HG03025 (cell line): ENCODE measurements around the gene BSN.
A peak's percentile ranks its signal among the peaks of the same experiment; 100 is the strongest.

Source experiments
- ATAC-seq: cut with Tn5 transposase; IDR thresholded peaks from one replicate; pipeline ENCODE4 v1.9.1; 2021; ENCODE audit warnings: mild to moderate bottlenecking, moderate library complexity; ENCODE audit not compliant: unreplicated experiment, low FRiP score

The BSN gene

GRCh38 chr3:49711489-49711888 lies 157.2 kb downstream of the BSN start:
- no peak for ATAC-seq

DNA sequence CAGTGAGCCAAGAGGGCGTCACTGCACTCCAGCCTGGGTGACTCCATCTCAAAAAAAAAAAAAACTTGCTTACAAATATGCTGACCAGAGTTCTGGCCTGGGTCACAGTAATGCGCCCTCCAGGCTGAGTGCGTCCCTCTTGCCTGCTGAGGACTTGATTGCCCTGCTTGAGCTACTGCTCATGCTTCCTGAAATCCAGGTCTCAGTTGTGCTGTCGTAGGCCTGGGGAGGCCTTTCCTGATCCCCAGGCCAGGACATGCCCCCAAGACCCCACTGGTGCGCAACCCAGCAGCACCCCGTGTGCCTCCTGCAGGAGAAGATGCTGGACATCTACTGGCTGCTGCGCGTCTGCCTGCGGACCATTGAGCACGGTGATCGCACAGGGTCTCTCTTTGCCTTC lies 157.9 kb downstream of the BSN start:
- ATAC-seq = no peak

- no peak for ATAC-seq
Observed at GRCh38 chr3:49712631-49713317, 158.5 kb downstream of the BSN start.

DNA sequence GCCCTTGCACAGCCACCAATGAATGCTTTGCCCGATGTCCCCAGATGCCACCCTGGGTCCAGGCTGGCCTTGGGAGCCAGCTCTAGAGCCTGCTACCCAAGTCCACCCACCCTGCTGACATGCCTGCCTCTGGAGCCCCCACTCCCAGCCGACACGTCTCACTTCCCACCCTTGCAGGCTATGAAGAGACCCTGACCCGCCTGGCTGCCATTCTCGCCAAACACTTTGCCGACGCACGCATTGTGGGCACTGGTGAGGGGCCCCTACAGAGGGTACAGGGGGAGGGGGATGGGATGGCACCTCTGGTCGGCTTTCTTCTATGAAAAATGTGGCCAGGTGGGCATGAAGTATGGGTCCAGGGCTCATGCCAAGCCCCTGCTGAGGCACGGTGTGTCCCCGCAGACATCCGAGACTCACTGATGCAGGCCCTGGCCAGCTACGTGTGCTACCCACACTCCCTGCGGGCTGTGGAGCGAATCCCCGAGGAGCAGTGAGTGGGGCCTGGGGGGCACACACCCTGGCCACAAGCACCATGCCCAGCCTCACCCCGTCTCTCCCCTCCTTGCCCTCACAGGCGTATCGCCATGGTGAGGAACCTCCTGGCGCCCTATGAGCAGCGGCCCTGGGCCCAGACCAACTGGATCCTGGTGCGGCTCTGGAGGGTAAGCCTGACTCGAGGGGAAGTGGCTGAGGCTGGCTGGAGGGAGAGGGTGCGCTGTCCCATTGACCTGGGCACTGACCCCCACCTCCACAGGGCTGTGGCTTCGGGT lies 159.2 kb downstream of the BSN start:
- no peak for ATAC-seq

DNA sequence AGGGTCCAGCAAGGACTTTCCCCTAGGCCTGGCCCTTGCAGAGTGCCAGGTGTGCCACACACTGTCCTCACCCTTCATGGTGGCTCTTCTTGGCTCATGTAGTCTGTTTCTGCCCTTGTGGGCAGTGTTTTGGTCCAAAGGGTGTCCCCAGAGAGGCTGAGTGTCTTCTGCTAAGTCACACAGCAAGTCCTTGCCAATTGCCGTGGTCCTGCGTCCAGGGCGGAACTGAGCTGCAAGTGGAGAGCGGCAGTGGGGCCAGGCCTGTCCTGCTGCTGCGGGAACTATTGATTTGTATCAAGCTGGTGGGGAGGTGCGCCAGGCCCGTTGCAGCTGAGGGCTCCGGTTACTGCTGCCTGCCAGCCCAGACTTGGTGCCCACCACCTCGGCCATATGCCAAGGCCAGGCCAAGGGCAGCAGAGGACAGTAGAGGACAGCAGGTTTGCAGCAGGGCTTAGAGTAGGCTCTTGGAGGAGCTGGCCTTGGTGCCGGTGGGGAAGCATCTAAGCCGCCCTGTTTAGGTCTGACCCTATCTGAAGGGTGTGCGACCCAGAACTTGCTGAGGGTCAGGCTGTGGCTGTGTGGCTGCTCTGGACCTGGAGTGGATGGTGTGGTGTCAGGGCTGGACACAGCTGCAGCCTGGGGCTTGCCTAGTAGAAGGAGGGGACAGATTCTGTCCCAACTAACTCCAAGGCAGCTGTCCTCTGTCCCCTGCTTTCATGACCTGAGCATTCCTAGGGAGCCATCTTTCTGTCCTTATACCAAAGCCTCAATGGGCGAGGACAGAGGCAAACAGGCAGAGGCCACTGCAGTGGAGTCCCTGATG lies 160.7 kb downstream of the BSN start:
- no peak for ATAC-seq

GRCh38 chr3:49715611-49716121 lies 161.4 kb downstream of the BSN start:
- ATAC-seq = no peak

- ATAC-seq = no peak
Observed at GRCh38 chr3:49716169-49716568, 161.9 kb downstream of the BSN start.

- no peak for ATAC-seq
Observed at GRCh38 chr3:49716691-49717210, 162.5 kb downstream of the BSN start.

DNA sequence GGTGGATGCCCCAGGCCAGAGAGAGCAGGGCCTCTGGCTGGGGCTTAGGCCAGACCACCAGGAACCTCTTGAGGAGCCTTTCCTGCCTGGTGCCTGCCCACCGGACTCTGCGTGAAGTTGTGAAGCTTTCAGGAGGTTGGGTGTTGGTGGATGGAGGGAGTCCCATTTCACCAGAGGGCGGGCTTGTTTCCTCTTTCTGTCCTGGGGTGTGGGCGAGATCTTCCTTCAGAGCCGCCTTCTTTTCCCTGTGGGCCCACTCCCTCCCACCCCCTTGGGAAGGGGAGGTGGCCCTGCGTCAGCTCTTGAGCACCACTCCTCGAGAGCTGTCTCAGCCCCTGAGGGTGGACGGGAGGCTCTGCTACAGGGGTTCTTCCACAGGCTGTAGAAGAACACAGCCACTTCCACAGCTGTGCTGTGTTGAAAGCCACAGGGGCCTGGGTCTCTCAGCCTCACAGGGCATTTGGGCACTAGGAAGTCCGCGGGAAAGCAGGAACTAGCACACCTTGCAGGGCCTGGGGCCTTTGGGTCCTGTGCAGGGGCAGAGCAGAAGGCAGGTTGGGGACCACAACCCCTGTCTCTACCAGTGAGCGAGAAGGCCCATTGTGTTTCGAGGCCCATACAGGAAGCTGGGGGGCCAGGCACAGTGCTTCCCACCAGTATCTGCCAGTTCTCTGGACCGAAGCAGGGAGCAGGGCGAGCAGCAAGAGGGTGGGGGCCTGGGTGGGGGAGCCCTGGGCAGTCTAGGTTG lies 163.1 kb downstream of the BSN start:
- no peak for ATAC-seq

GRCh38 chr3:49717959-49718857 lies 163.9 kb downstream of the BSN start:
- ATAC-seq = no peak

DNA sequence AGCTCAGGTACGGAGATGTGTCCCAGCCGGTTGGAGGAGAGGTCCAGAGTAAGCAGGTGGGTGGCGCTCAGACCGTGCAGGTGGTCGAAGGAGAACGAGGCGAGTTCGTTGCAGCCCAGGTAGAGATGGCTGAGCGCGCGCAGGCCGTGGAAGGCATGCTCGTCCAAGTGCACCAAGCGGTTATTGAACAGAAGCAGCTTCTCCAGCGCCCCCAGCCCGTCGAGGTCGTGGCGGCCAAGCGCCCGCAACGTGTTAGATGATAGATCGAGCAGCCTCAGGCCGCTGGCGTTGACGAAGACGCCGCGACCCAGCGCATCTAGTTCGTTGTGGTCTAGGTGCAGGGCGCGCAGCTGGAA lies 164.6 kb downstream of the BSN start:
- no peak for ATAC-seq

GRCh38 chr3:49719214-49719884 lies 165.1 kb downstream of the BSN start, which contains the start of gene AMIGO3:
AMIGO3 (minus strand) TSS chr3:49719684; CDS start chr3:49719465, 219 bp downstream.
- peak; percentile 43 for ATAC-seq
